ENCODE measurements around the gene VSTM2L. TPM values are rescaled to one million over a fixed set of nuclear protein-coding genes. Genes with fewer than 3 reads are reported as not detected.

Gene VSTM2L
- total RNA-seq, 2 donors from 2014 or later = 5.3 to 7.0 TPM

DNA sequence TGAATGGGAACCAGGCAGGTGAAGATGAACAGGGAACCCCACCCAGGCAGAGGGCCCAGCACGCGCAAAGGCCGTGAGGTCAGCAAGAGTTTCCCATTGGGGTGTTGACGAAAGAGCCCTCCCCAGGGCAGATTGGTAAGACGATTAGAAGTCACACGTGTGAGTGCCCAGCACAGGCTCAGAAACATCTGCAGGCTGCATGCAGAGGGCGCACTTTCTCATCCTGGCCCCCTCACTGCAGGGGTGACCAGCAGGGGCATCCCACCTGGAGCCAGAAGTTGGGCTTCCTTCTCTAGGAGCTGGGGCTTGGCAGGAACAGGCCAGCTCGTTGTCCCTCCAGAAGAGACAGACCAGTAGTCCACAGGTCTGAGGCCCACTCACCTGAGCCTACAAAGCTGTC is 38.4 kb downstream of the VSTM2L start:
- no peaks in the 10 kb centered on the region for H3K4me1 ChIP-seq
- H3K9me3 ChIP-seq = no peaks in the 10 kb centered on the region
- DNase-seq = no peak
- H3K27ac ChIP-seq = no peak overlapping the region
- no peak for TF ChIP-seq POLR2A (IDR thresholded peaks at IDR 0.05)
- TF ChIP-seq, protein P1, sequence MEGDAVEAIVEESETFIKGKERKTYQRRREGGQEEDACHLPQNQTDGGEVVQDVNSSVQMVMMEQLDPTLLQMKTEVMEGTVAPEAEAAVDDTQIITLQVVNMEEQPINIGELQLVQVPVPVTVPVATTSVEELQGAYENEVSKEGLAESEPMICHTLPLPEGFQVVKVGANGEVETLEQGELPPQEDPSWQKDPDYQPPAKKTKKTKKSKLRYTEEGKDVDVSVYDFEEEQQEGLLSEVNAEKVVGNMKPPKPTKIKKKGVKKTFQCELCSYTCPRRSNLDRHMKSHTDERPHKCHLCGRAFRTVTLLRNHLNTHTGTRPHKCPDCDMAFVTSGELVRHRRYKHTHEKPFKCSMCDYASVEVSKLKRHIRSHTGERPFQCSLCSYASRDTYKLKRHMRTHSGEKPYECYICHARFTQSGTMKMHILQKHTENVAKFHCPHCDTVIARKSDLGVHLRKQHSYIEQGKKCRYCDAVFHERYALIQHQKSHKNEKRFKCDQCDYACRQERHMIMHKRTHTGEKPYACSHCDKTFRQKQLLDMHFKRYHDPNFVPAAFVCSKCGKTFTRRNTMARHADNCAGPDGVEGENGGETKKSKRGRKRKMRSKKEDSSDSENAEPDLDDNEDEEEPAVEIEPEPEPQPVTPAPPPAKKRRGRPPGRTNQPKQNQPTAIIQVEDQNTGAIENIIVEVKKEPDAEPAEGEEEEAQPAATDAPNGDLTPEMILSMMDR (IDR thresholded peaks at IDR 0.05) = no peak
- WGBS, 2 donors = 51 to 74% methylated on average over 5 to 8 of the region's 8 CpGs
- intact Hi-C loops (cut with DNase I) = no loop called here
- ATAC-seq = no peak
- no peaks in the 10 kb centered on the region for H3K36me3 ChIP-seq (replicated peaks in 1 of 2; ENCODE audit: insufficient read depth in 1 of 2, low read depth in 2 of 2)
- no peak overlapping the region for H3K4me3 ChIP-seq
- H3K27me3 ChIP-seq = no peaks in the 10 kb centered on the region

DNA sequence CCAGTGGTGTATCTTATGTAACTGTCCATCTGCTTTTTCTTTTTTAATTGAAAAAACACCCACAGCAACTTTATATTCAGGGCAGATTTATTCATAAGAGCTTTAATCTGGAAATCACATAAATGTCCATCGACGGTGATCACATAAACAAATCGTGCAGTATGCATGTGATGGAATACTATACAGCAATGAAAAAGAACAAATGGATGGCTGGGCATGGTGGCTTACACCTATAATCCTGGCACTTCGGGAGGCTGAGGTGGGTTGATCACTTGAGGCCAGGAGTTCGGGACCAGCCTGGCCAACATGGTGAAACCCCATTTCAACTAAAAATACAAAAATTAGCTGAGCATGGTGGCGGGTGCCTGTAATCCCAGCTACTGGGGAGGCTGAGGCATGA is 39.1 kb downstream of the VSTM2L start:
- intact Hi-C loops (cut with DNase I) = no loop called here
- Histone ChIP-seq H3K4me3 (no peak overlapping the region), H3K36me3 (replicated peaks in 1 of 2; ENCODE audit: insufficient read depth in 1 of 2, low read depth in 2 of 2) (no peaks in the 10 kb centered on the region), H3K27me3 (no peaks in the 10 kb centered on the region), H3K27ac (no peak overlapping the region), H3K9me3 (no peaks in the 10 kb centered on the region), H3K4me1 (no peaks in the 10 kb centered on the region)
- no peak for ATAC-seq
- WGBS, 2 donors = 82 to 84% methylated on average over 6 of the region's 6 CpGs
- TF ChIP-seq, protein P1 (IDR thresholded peaks at IDR 0.05) = no peak
- no peak for TF ChIP-seq POLR2A (IDR thresholded peaks at IDR 0.05)
- DNase-seq = no peak

DNA sequence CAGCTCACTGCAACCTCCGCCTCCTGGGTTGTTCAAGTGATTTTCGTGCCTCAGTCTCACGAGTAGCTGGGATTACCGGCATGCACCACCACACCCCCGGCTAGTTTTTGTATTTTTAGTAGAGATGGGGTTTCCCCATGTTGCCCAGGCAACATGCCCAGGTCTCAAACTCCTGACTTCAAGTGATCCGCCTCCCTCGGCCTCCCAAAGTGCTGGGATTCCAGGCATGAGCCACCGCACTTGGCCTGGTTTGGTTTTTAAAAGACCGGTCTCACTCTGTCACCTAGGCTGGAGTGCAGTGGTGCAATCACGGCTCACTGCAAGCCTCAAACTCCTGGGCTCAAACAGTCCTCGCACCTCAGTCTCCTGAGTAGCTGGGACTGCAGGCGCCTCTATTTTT is 40.1 kb downstream of the VSTM2L start:
- Histone ChIP-seq H3K27ac (no peak overlapping the region), H3K4me3 (no peak overlapping the region), H3K27me3 (no peaks in the 10 kb centered on the region), H3K36me3 (replicated peaks in 1 of 2; ENCODE audit: insufficient read depth in 1 of 2, low read depth in 2 of 2) (no peaks in the 10 kb centered on the region), H3K4me1 (no peaks in the 10 kb centered on the region), H3K9me3 (peaks cover 0 to 4% (median 0%) of the 10 kb centered on the region in 3 donors)
- ATAC-seq (no peak), DNase-seq (no peak)
- TF ChIP-seq, protein P1 (IDR thresholded peaks at IDR 0.05) = no peak
- no peak for TF ChIP-seq POLR2A (IDR thresholded peaks at IDR 0.05)
- WGBS, 2 donors = 72 to 82% methylated on average over 12 of the region's 12 CpGs
- intact Hi-C loops (cut with DNase I) = no loop called here

DNA sequence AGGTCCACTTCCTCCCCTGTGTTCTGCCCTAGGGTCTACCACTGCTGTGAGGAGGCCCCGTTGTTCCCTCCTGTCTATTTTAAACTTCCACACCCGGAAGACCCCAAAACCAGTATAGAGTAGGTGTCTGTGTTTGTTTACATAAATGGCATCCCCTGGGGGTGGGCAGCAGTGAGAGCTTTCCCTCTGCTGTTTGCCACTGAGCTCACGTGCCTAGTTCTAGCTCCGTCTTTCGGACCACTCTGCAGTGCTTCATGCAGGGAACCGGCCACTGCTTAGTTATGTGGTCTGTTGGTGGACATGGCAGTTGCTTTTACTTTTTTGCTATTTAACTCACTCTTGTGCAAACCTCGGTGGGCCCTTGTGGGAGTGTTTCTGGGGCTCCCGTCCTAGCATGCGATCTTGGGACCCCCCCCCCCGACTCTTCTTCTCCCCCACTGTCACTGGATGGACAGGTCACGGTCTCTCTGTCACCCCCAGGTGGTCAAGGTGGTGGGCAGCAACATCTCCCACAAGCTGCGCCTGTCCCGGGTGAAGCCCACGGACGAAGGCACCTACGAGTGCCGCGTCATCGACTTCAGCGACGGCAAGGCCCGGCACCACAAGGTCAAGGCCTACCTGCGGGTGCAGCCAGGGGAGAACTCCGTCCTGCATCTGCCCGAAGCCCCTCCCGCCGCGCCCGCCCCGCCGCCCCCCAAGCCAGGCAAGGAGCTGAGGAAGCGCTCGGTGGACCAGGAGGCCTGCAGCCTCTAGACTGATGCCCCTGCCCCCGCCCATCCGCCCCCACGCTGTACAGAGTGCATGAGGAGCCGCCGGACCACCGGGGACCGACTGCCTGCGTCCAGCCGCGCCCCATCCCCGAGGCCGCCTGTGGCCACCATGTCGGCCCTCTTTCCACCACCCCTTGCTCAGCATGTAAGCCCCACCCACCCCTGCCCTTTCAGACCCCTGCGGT is 40.9 kb downstream of the VSTM2L start:
- WGBS, 2 donors = 65 to 77% methylated on average over 12 to 29 of the region's 47 CpGs
- intact Hi-C loops (cut with DNase I) = no loop called here
- H3K9me3 ChIP-seq = peaks cover 0 to 6% (median 0%) of the 10 kb centered on the region in 3 donors
- no peaks in the 10 kb centered on the region for H3K4me1 ChIP-seq
- H3K27ac ChIP-seq = no peak overlapping the region
- TF ChIP-seq POLR2A (IDR thresholded peaks at IDR 0.05) = no peak
- TF ChIP-seq, protein P1 (IDR thresholded peaks at IDR 0.05) = no peak
- no peak for ATAC-seq
- no peak for DNase-seq
- H3K27me3 ChIP-seq = no peaks in the 10 kb centered on the region
- H3K4me3 ChIP-seq = no peak overlapping the region
- no peaks in the 10 kb centered on the region for H3K36me3 ChIP-seq (replicated peaks in 1 of 2; ENCODE audit: insufficient read depth in 1 of 2, low read depth in 2 of 2)

Data from body of pancreas (tissue), 4 donors.